Measurements from ENCODE around the gene CLEC16A.

The CLEC16A gene

GRCh38 chr16:11071829-11072228 lies 127.5 kb downstream of the CLEC16A start:
- no peak for DNase-seq

DNA sequence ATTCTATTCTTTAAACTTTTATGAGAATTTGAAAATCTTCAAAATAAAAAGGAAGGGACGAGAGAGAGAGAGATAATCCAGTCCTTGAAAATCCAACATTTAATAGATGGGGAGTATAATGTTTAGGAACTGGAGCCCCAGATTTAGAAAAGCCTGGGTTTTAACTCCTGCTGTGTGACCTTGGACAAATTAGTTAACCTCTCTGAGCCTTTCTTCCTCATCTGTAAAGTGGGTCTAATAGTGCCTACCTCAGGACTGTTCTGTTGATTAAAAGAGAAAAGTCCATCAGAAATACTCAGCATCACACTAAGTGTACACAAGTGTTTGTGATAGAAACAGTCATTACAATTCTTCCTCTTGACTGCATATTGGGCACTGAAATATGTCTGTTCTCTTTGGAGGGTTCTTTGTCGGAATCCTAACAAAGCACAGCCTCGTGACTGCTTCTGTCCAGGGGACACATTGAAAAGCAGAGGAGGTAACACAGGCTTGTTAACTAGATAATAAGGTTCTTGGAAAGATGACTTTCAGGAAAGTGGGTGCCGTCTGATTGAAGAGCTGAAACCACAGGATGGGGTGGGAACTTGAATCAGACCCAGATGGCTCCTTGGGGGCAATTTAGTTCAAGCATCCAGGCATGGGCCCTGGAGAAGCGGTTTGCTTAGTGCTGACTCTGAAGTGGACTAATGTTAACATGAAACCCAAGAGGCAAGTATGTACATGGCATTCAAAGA lies 128.2 kb downstream of the CLEC16A start:
- no peak for DNase-seq

DNA sequence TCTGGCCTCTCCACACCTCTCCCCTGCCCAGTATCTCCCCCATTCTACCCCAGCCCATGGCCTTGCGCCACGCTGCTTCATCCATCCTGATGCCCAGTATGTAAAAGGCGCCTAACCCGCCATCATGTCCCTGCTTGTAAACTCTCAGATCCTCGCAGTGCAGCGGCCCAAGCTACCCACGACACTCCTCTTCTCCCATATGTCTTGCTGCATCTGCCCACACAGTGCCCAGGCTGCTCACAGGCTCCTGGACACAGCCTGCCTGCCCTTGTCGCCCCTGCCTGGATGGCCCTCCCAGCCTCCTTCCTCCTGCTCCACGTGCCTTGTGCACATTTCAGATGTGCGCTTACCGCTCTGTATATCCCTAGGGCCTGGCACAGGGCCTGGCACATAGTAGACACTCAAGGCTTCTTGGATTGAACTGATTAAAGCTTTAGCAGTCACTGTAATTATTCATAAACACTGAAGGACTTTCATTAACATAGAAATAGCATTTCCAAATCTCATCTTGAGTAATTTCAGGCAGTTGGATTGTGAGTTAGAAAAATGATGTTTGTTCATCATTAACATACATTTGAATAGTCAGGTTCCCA lies 129.1 kb downstream of the CLEC16A start:
- no peak for DNase-seq

DNA sequence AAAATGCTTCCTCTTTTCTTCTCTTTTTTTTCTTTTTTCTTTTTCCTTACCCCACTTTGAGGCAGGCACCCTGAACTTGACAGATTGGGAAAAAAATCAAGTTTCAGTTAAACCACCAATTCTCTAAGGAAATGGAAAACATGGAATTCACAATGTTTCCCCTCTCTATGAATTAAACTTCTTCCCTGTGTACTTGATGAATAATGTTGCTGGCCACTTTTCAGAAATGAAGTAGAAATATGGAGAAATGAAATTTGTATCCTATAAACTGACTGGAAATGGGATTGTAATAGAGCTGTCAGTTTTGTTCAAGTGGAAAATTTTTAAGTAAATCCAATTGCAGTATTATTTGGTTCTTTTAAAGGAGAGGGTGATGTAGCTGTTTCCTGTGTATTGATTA lies 129.8 kb downstream of the CLEC16A start:
- DNase-seq: no peak

DNA sequence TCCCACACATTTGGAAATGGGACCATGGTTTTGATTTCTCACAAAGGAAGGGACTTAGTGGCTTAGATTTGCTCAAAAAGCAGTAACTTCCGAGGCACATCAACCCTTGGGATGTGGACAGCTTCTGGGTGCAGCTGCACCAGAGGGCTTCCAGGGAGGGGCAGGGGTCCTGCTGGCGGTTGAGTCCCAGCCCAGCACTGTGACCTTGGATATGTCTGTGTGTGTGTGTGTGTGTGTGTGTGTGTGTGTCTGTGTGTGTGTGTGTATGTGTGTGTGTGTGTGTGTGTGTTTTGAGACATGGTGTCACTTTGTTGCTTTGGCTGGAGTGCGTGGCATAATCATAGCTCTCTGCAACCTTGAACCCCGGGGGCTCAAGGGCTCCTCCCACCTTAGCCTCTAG lies 130.8 kb downstream of the CLEC16A start:
- DNase-seq: no peak

GRCh38 chr16:11076259-11077018 lies 132.1 kb downstream of the CLEC16A start:
- DNase-seq: no peak

- no peak for DNase-seq
Observed at GRCh38 chr16:11078812-11079459, 134.6 kb downstream of the CLEC16A start.

GRCh38 chr16:11079652-11080187 lies 135.4 kb downstream of the CLEC16A start:
- DNase-seq: no peak

DNA sequence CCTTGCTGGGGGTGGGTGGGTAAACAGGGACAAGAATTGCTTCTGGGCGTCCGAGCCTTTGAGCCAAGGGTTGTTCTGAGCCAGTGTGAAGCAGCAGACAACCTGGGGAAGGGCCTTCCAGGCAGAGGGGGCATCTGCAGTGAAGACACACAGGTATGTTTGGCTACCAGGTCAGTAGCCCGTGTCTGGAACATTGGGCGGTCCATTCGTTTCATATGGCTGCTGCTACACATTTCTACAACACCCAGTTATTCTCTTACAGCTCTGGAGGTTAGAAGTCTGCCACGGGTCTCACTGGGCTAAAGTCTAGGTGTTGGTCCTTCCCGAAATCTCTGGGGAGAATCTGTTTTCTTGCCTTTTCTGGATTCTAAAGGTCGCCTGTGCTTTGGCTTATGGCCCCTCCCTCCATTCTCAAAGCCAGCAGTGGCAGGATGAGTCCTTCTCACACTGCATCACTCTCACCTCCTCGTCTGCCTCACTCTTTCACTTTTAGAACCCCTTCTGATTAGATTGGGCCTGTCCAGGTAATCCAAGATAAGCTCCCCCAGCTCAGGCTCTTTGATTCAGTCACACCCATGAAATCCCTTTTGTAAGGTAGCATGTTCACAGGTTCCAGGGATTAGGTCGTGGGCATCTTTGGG lies 136.1 kb downstream of the CLEC16A start:
- no peak for DNase-seq

DNA sequence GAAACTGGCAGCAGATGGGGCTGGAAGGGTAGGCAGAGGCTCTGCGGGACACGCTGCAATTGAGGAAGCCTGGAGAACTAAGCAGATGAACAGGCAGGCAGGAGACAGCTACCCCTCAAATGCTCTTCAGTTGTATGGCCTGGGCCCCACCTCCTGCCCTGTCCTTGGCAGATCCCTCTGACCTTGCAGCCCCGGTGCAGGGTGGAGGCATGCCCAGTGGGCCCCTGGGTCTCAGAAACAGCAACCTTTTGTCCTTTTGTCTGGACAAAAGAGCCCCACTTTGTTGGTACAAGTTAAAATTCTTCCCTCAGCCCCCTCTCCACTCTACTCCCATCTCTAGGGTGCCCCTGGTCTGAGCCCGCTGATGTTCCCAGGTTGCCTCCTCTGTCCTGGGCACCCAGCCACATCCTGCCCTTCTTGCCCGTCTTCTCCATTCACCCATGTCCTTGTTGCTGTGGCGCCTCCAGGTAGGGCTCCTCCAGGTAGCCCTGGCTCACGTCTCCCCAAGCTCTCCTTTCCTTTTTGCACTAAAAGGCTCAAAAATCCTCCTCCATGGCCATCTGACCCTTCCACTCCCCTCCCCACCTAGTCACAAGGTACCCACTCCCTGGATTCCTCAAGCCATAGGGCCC lies 136.8 kb downstream of the CLEC16A start:
- no peak for DNase-seq

DNA sequence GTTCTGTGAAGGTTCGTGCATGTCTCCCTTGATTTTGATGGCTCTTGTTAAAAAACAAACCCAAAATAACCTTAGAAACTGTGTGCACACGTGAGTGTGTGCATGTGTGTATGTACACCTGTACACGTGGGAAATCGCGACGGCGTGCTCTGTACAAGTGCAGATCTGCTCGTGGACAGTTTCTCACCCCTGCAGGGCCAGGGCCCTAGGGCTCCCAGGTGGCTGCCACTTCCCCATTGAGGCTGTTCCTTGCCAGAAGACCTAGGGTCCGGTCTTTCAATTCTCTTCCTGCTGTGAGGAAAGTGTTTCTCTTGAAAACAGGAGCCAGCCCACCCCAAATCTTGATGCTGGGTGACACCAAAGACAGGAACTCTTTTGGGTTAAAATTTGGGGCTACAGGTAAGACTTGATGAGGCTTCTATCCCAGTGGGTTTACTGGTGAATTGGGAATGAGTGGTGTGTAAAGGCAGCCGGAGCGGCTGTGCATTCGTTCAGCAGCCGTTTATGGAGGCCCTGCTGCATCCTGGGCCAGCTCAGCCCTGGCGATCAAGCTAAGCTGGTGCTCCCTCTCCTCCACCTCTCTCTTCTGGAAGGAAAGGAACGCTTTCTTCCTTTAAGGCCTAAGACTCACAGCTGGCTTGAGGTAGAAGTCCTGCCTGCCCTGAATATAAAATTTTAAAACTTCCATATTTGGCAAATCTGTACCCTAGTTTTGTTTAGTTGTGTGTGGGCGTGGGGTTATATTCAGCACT lies 137.9 kb downstream of the CLEC16A start:
- DNase-seq: no peak

DNA sequence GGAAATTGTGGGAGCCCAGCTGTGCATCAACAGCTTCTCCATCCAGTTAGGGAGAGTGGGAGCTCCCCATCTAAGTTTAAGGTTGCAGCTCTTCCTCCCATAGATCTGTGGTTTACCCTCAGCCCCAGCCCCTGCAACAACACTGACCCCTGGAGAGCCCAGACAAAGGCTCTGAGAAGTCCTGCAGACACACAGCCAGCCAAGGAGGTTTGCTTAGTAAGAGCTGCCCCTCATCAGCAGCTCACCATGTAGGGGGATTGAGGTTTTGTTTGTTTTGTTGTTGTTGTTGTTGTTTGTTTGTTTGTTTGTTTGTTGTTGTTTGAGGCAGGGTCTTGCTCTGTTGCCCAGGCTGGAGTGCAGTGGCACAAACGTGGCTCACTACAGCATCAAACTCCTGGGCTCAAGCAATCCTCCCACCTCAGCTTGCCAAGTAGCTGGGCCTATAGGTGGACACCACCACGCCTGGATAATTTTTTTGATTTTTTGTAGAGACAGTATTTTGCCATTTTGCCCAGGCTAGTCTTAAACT lies 138.6 kb downstream of the CLEC16A start:
- DNase-seq: no peak

DNA sequence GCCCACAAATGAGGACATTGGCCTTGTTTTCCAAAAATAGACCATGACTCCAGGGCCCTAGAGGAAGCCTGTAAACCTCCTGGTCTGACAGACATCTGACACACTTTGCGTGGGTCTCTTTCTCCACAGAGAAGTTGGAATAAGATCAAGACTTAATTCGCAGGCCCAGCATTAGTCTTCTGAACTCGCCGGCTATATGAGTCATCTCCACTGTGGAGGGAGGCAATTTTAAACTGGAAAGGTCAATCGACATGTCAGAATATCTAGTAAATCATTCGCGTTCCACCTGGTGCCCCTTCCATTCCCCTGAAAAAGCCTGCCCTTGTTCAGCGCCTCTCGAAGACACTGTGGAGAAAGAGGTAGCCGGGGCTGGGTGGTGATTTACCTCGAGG lies 140.1 kb downstream of the CLEC16A start:
- no peak for DNase-seq

- DNase-seq: no peak
Observed at GRCh38 chr16:11084876-11085485, 140.6 kb downstream of the CLEC16A start.

GRCh38 chr16:11085916-11086315 lies 141.6 kb downstream of the CLEC16A start:
- DNase-seq: no peak

GRCh38 chr16:11087691-11088073 lies 143.3 kb downstream of the CLEC16A start:
- no peak for DNase-seq

DNA sequence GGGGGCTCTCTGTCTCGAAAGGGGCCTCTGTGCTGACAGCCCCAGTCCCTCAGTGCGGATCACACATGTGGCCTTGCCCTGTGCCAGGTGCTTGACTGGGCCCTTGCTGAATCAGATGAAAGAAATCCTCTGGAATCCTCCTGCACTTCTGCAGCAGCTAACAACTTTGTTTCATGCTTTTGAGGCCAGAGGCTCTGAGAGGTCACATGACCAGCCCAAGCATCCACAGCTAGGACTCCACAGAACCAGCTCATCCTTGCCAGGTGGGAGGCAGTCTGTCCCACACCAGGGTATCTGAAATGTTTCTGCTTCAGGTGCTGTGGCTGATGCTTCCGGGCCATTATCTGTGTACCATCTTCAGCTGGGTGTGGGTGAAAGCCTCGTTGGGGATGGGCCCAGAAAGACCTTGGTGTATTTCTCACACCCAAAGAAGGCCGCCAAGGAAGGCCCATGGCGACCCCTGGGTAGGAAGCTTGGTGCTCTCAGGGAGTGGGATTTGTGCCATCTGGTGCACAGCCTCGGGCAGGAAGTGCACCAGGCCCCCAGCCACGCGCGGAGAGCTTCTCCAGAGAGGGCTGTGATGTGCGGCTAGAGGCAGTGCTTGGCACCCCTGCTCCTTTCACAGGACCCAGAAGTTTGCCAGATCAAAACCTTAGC lies 143.8 kb downstream of the CLEC16A start:
- no peak for DNase-seq

DNA sequence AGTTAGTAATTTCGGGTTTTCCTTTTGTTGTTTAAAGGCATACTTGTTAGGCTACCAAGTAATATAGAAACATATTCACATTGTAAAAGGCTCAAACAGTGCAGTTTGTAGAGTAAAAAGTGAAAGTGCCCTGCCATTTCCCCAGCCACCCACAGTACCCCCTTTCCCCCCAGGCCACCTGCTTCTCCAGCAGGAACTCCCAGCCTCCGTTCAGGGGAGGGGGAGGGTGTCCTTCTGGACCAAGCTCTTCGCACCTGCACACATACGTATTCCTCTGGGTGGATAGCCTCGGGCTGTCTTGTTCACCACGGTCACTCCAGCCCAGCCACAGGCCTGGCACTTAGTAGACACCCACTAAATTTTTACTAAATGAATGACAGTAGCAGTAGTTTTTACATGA lies 144.5 kb downstream of the CLEC16A start:
- DNase-seq: no peak

DNA sequence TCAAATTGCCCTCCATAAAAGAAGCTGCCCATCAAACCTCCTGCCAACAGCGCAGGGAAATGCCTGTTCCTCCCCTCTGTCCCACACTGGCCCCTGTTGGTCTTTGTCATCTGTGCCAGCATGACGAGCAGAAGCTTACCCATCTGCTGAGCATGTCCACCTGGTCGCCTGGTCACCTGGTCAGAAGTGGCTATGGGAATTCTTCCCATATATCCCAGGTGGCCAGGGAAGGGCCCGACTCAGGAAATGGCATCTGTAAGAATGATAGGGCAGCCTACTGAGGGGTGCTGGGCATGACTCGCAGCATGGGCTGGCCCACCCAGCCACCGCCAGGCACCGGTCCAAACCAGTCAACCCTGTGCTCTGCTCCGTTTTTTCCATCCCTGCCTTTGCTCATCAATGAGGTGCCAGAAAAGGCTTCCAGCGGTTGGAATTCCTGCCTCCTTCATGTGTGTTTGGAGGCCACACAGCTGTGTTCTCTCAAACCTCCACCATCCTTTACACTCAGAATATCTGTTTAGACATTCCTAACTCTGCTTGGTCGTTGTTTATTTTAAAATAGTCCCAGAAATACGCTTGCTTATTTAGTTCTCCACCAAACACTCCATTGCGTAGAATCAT lies 145.2 kb downstream of the CLEC16A start:
- no peak for DNase-seq

- no peak for DNase-seq
Observed at GRCh38 chr16:11090232-11090631, 145.9 kb downstream of the CLEC16A start.

Data from NCI-H2029 (cell line).